Caco-2 (cell line): ENCODE data around the gene GAREM1. TPM values are rescaled to one million over a fixed set of nuclear protein-coding genes. Genes with fewer than 3 reads are reported as not detected.

Experiments used
- BruUV-seq: library from RNA; stranded (reverse); fragments of 400-500 nt; replicated peaks from 2 replicates; lab custom pipeline; 2021; lab: Mats Ljungman, UMichigan
- CTCF ChIA-PET: fragments of 300-600 bp; sonication (Branson Sonifier 250); formaldehyde crosslinking; loops from one replicate; lab custom pipeline; 2022; ENCODE audit warnings: antibody characterized with exemption; lab: Charles Lee
- POLR2A ChIA-PET: fragments of 300-600 bp; sonication (Branson Sonifier 250); formaldehyde crosslinking; loops from one replicate; lab custom pipeline; 2022; ENCODE audit warnings: antibody characterized with exemption; lab: Charles Lee
- DNase-seq, 2 experiments: peaks; one replicate each; pipeline versions ENCODE4 v3.0.0 to v3.0.0-alpha.2; 2020 to 2022
- H3K27me3 ChIP-seq: replicated peaks from 2 replicates; pipeline ENCODE4 v1.6.0; 2011; ENCODE audit warnings: low read length; ENCODE audit not compliant: control insufficient read depth, insufficient read depth
- H3K36me3 ChIP-seq: 2 replicates; pipeline ENCODE4 v1.5.1; 2011; ENCODE audit warnings: low read length; ENCODE audit not compliant: control insufficient read depth, insufficient read depth
- H3K4me1 ChIP-seq: fragments of 250-450 bp; sonication (Bioruptor Pico); 2 replicates; pipeline ENCODE4 v1.5.1; 2020; ENCODE audit warnings: mild to moderate bottlenecking
- H3K4me3 ChIP-seq: 2 replicates; pipeline ENCODE4 v1.5.1; 2011; ENCODE audit warnings: low read depth, mild to moderate bottlenecking, control low read depth, low read length
- H3K9me3 ChIP-seq: fragments of 250-450 bp; sonication (Bioruptor Pico); 2 replicates; pipeline ENCODE4 v1.5.1; 2020; ENCODE audit warnings: mild to moderate bottlenecking, moderate library complexity
- H3K27ac Mint-ChIP-seq: one replicate; pipeline ENCODE4 v1.8.0; 2022; ENCODE audit warnings: mixed read lengths; ENCODE audit not compliant: unreplicated experiment
- H3K27me3 Mint-ChIP-seq: one replicate; pipeline ENCODE4 v1.8.0; 2022; ENCODE audit warnings: mixed read lengths; ENCODE audit not compliant: insufficient read depth, unreplicated experiment
- H3K36me3 Mint-ChIP-seq: one replicate; pipeline ENCODE4 v1.8.0; 2022; ENCODE audit warnings: mild to moderate bottlenecking, mixed read lengths; ENCODE audit not compliant: insufficient read depth, unreplicated experiment
- H3K4me1 Mint-ChIP-seq: one replicate; pipeline ENCODE4 v1.8.0; 2022; ENCODE audit warnings: low read depth, mixed read lengths; ENCODE audit not compliant: unreplicated experiment
- H3K4me3 Mint-ChIP-seq: one replicate; pipeline ENCODE4 v1.8.0; 2022; ENCODE audit warnings: mild to moderate bottlenecking, moderate library complexity, mixed read lengths; ENCODE audit not compliant: unreplicated experiment
- H3K9me3 Mint-ChIP-seq: one replicate; pipeline ENCODE4 v1.8.0; 2022; ENCODE audit warnings: mixed read lengths; ENCODE audit not compliant: unreplicated experiment
- CTCF ChIP-seq, 2 experiments: fragments of 200-600 bp in 1 of 2; IDR thresholded peaks; 1 replicate in 1 of 2; 2 replicates in 1 of 2; pipeline versions ENCODE4 v1.5.1 to v1.8.0; 2011 to 2022; ENCODE audit warnings: antibody characterized with exemption in 1 of 2, control low read depth in 1 of 2, inconsistent platforms in 1 of 2, low read depth in 1 of 2, low read length in 1 of 2, mild to moderate bottlenecking in 1 of 2, moderate library complexity in 1 of 2; ENCODE audit not compliant: insufficient read depth in 1 of 2, severe bottlenecking in 1 of 2, unreplicated experiment in 1 of 2
- intact Hi-C: fragments of 100-400 bp; cut with micrococcal nuclease; formaldehyde crosslinking; loops from one replicate; pipeline ENCODE4 v1.10.0; 2022; ENCODE audit not compliant: unreplicated experiment
- total RNA-seq: library from RNA; stranded (reverse); gene quantifications from 2 replicates; pipeline ENCODE4 v1.2.3, GENCODE V29; 2022

Gene GAREM1
- total RNA-seq, 1 experiment from 2014 or later, result 0.50 TPM

GRCh38 chr18:32380559-32380958 is 90.1 kb downstream of the GAREM1 start:
- Mint-ChIP-seq H3K4me1 (no peaks in the 10 kb centered on the region), H3K4me3 (no peak overlapping the region), H3K36me3 (no peaks in the 10 kb centered on the region), H3K27me3 (peaks cover 3% of the 10 kb centered on the region), H3K9me3 (no peaks in the 10 kb centered on the region), H3K27ac (no peak overlapping the region)
- Histone ChIP-seq H3K9me3 (no peaks in the 10 kb centered on the region), H3K4me3 (no peak overlapping the region), H3K36me3 (no peaks in the 10 kb centered on the region), H3K4me1 (no peaks in the 10 kb centered on the region), H3K27me3 (no peaks in the 10 kb centered on the region)
- TF ChIP-seq CTCF (IDR thresholded peaks at IDR 0.05; ENCODE audit: insufficient read depth in 1 of 2, low read depth in 1 of 2, low read length in 1 of 2, severe bottlenecking in 1 of 2, unreplicated experiment in 1 of 2), result no peak
- BruUV-seq, result no TSS peak
- DNase-seq, result no peak
- CTCF ChIA-PET, result no interaction called here
- intact Hi-C loops, result no loop called here
- POLR2A ChIA-PET, result no interaction called here

- no TSS peak for BruUV-seq
- CTCF ChIA-PET, result no interaction called here
- POLR2A ChIA-PET, result no interaction called here
- H3K4me1 Mint-ChIP-seq, result no peaks in the 10 kb centered on the region
- no peak overlapping the region for H3K4me3 Mint-ChIP-seq
- no peaks in the 10 kb centered on the region for H3K27me3 Mint-ChIP-seq
- no peaks in the 10 kb centered on the region for H3K9me3 ChIP-seq
- no peaks in the 10 kb centered on the region for H3K36me3 ChIP-seq
- H3K36me3 Mint-ChIP-seq, result no peaks in the 10 kb centered on the region
- no peak for DNase-seq
- no peak overlapping the region for H3K27ac Mint-ChIP-seq
- no peaks in the 10 kb centered on the region for H3K9me3 Mint-ChIP-seq
- H3K27me3 ChIP-seq, result no peaks in the 10 kb centered on the region
- no peak for TF ChIP-seq CTCF (IDR thresholded peaks at IDR 0.05; ENCODE audit: insufficient read depth in 1 of 2, low read depth in 1 of 2, low read length in 1 of 2, severe bottlenecking in 1 of 2, unreplicated experiment in 1 of 2)
- intact Hi-C loops, result loop anchor here (10.0 kb wide), 1 partner anchor 95 kb away; no protein-coding TSS in a partner anchor
- H3K4me3 ChIP-seq, result no peak overlapping the region
- no peaks in the 10 kb centered on the region for H3K4me1 ChIP-seq
Measured at GRCh38 chr18:32379891-32380290, 90.8 kb downstream of the GAREM1 start.

GRCh38 chr18:32378705-32379104 is 92.0 kb downstream of the GAREM1 start:
- Mint-ChIP-seq H3K27me3 (no peaks in the 10 kb centered on the region), H3K9me3 (no peaks in the 10 kb centered on the region), H3K4me1 (no peaks in the 10 kb centered on the region), H3K4me3 (no peak overlapping the region), H3K27ac (no peak overlapping the region), H3K36me3 (no peaks in the 10 kb centered on the region)
- no TSS peak for BruUV-seq
- Histone ChIP-seq H3K4me3 (no peak overlapping the region), H3K4me1 (peaks cover 2% of the 10 kb centered on the region; the same call in 1 of the 2 replicates), H3K27me3 (no peaks in the 10 kb centered on the region), H3K36me3 (no peaks in the 10 kb centered on the region), H3K9me3 (no peaks in the 10 kb centered on the region)
- ChIA-PET POLR2A (no interaction called here), CTCF (no interaction called here)
- no peak for DNase-seq
- TF ChIP-seq CTCF (IDR thresholded peaks at IDR 0.05; ENCODE audit: insufficient read depth in 1 of 2, low read depth in 1 of 2, low read length in 1 of 2, severe bottlenecking in 1 of 2, unreplicated experiment in 1 of 2), result no peak
- intact Hi-C loops, result loop anchor here (10.0 kb wide), 1 partner anchor 94 kb away; no protein-coding TSS in a partner anchor
